K562 (cell line): ENCODE measurements around the gene HDLBP. TPM values are rescaled to one million over a fixed set of nuclear protein-coding genes. Genes with fewer than 3 reads are reported as not detected.

Experiments
- ATAC-seq: fragments of 200-7000 bp; cut with Tn5 transposase; 3 replicates; pipeline ENCODE4 v1.9.1; 2020; ENCODE audit warnings: moderate library complexity
- BruUV-seq: library from RNA; stranded (reverse); fragments of 400-500 nt; replicated peaks from 2 replicates; lab custom pipeline; 2021; lab: Mats Ljungman, UMichigan
- CTCF ChIA-PET: fragments of 300-600 bp; formaldehyde crosslinking; extraction: SDS; loops from one replicate; lab custom pipeline; 2021; ENCODE audit warnings: low intra/inter-chr PET ratio; lab: Yijun Ruan, JAX
- POLR2A ChIA-PET: fragments of 300-600, 350-650 bp; sonication (Branson Sonifier 250); formaldehyde crosslinking; extraction: SDS; loops from one replicate; lab custom pipeline; 2021; ENCODE audit warnings: antibody characterized with exemption, inconsistent platforms; lab: Yijun Ruan, JAX
- DNase-seq, 4 experiments: peaks; one replicate each; pipeline versions ENCODE4 v3.0.0 to v3.0.0-alpha.2; 2011 to 2018; ENCODE audit warnings: low spot score in 3 of 4, mixed read lengths in 3 of 4; ENCODE audit errors: extremely low read depth in 1 of 4
- FAIRE-seq: peaks from 2 replicates; lab custom pipeline; 2011; peaks lifted over from hg19 to GRCh38; lab: Jason Lieb, UNC
- H2AFZ ChIP-seq: 2 replicates; pipeline ENCODE4 v1.6.0; 2011; ENCODE audit warnings: low read depth, low read length, control low read depth, inconsistent platforms
- H3K27ac ChIP-seq: fragments of 200-600 bp; 3 replicates; pipeline ENCODE4 v1.8.0; 2011; ENCODE audit warnings: low read depth, mild to moderate bottlenecking, control low read depth, inconsistent platforms, low read length, moderate library complexity, mixed read lengths; ENCODE audit errors: extremely low read depth
- H3K27me3 ChIP-seq, 2 experiments: fragments of 300-600 bp in 1 of 2; 2 replicates in 1 of 2; 3 replicates in 1 of 2; pipeline versions ENCODE4 v1.6.0 to v1.8.0; 2011; ENCODE audit warnings: inconsistent platforms in 2 of 2, low read length in 2 of 2, mild to moderate bottlenecking in 1 of 2, mixed read lengths in 1 of 2, moderate library complexity in 1 of 2; ENCODE audit not compliant: control insufficient read depth in 2 of 2, insufficient read depth in 2 of 2
- H3K36me3 ChIP-seq: fragments of 300-600 bp; 3 replicates; pipeline ENCODE4 v1.8.0; 2011; ENCODE audit warnings: mild to moderate bottlenecking, low read length, inconsistent platforms; ENCODE audit not compliant: control insufficient read depth, insufficient read depth
- H3K4me1 ChIP-seq, 2 experiments: fragments of 200-600 bp in 1 of 2; replicated peaks in 1 of 2; 2 replicates in 1 of 2; 3 replicates in 1 of 2; pipeline versions ENCODE4 v1.5.1 to v1.8.0; 2011; ENCODE audit warnings: inconsistent platforms in 2 of 2, low read length in 2 of 2, mild to moderate bottlenecking in 1 of 2, mixed read lengths in 1 of 2, moderate library complexity in 1 of 2; ENCODE audit not compliant: control insufficient read depth in 2 of 2, insufficient read depth in 2 of 2
- H3K4me2 ChIP-seq: 2 replicates; pipeline ENCODE4 v1.6.1; 2011; ENCODE audit warnings: low read length, control low read depth, inconsistent platforms, mixed read lengths; ENCODE audit not compliant: insufficient read depth
- H3K4me3 ChIP-seq: fragments of 200-600 bp; sonication (generic), shearing (Covaris generic); 2 replicates; pipeline ENCODE4 v1.5.1; 2016; ENCODE audit warnings: control low read depth, inconsistent platforms
- H3K79me2 ChIP-seq: fragments of 200-600 bp; 3 replicates; pipeline ENCODE4 v1.8.0; 2011; ENCODE audit warnings: low read length, inconsistent platforms; ENCODE audit not compliant: control insufficient read depth, insufficient read depth
- H3K9ac ChIP-seq, 2 experiments: 2 replicates each; pipeline versions ENCODE4 v1.6.0 to v1.6.1; 2011; ENCODE audit warnings: low read depth in 2 of 2, low read length in 2 of 2, control low read depth in 1 of 2, inconsistent platforms in 1 of 2, mild to moderate bottlenecking in 1 of 2, mixed read lengths in 1 of 2; ENCODE audit not compliant: insufficient read depth in 1 of 2
- H3K9me1 ChIP-seq: one replicate; pipeline ENCODE4 v1.6.0; 2011; ENCODE audit warnings: inconsistent platforms, mild to moderate bottlenecking, low read length, moderate library complexity; ENCODE audit not compliant: control insufficient read depth, insufficient read depth
- H3K9me3 ChIP-seq: replicated peaks from 2 replicates; pipeline ENCODE4 v1.5.1; 2011; ENCODE audit warnings: low read depth, low read length, inconsistent platforms; ENCODE audit not compliant: control insufficient read depth, insufficient read depth
- H4K20me1 ChIP-seq: replicated peaks from 2 replicates; pipeline ENCODE4 v1.6.1; 2011; ENCODE audit warnings: low read length, inconsistent platforms, mixed read lengths; ENCODE audit not compliant: control insufficient read depth, insufficient read depth
- CHD4 ChIP-seq: fragments of 200-600 bp; sonication (generic); IDR thresholded peaks from 3 replicates; pipeline ENCODE4 v1.6.1; 2012; ENCODE audit warnings: low read depth, mild to moderate bottlenecking, mixed read lengths, low read length, inconsistent platforms; ENCODE audit not compliant: insufficient read depth, insufficient replicate concordance, poor library complexity, severe bottlenecking
- IFI16 ChIP-seq: fragments of 250-450 bp; sonication (Bioruptor Pico); IDR thresholded peaks from 2 replicates; pipeline ENCODE4 v2.1.2; 2022; ENCODE audit warnings: mild to moderate bottlenecking, inconsistent platforms
- NEUROD1 ChIP-seq: fragments of 150-350 bp; IDR thresholded peaks from 2 replicates; pipeline ENCODE4 v1.6.1; 2014; ENCODE audit warnings: borderline replicate concordance, low read length, low read depth; ENCODE audit not compliant: partially characterized antibody
- POLR3A ChIP-seq: IDR thresholded peaks from 2 replicates; pipeline ENCODE4 v1.6.1; 2011; ENCODE audit warnings: borderline replicate concordance, mild to moderate bottlenecking, moderate library complexity; ENCODE audit not compliant: insufficient read length, insufficient read depth; ENCODE audit errors: extremely low read depth
- RBM39 ChIP-seq: fragments of 200-400 bp; formaldehyde crosslinking; optimal IDR thresholded peaks from 2 replicates; pipeline ENCODE3; 2018; ENCODE audit warnings: low read depth, low read length
- SAFB ChIP-seq: fragments of 200-400 bp; formaldehyde crosslinking; IDR thresholded peaks from 2 replicates; pipeline ENCODE4 v1.6.1; 2017; ENCODE audit warnings: low read depth, low read length, borderline replicate concordance
- ZFP30 ChIP-seq: fragments of 250-450 bp; sonication (Bioruptor Pico); IDR thresholded peaks from 2 replicates; pipeline ENCODE4 v1.8.0; 2022; ENCODE audit warnings: moderate library complexity, mild to moderate bottlenecking, inconsistent platforms, borderline replicate concordance
- WGBS: fragments of 100-300 bp; shearing (Covaris generic); methylation state at CpG from one replicate; pipeline ENCODE4 v1.1.6; 2016; ENCODE audit warnings: low coverage, mixed read lengths; ENCODE audit not compliant: insufficient coverage; ENCODE audit errors: missing lambda C conversion rate; 5-methylcytosine and 5-hydroxymethylcytosine counted together
- in situ Hi-C: fragments of 300-500 bp; cut with MboI; formaldehyde crosslinking; loops from 4 replicates; pipeline ENCODE4 v1.15.0; 2018; ENCODE audit warnings: inconsistent platforms, mixed read lengths
- intact Hi-C: fragments of 100-400 bp; cut with micrococcal nuclease; formaldehyde crosslinking; loops from 2 replicates; pipeline ENCODE4 v1.14.2; 2022
- polyA plus RNA-seq, 8 experiments: library from polyadenylated mRNA; depleted of rRNA in 4 of 8; stranded (reverse) in 5 of 8; unstranded in 3 of 8; fragments of >200 nt; fragmentation: Nextera tagmentation in 2 of 8; fragmentation: Illumina TruSeq in 1 of 8; extraction: Ambion mirVana in 2 of 8; extraction: Trizol in 1 of 8; gene quantifications; 2 replicates each; pipeline versions ENCODE4 v1.2.1 to v1.2.3, GENCODE V29; 2011 to 2014; ENCODE audit warnings: inconsistent platforms in 1 of 8, missing spikeins in 1 of 8
- total RNA-seq, 7 experiments: library from RNA; depleted of rRNA in 6 of 7; stranded (reverse); fragments of >200 nt in 6 of 7; fragmentation: Illumina TruSeq in 2 of 7; extraction: Trizol in 2 of 7; gene quantifications; 2 replicates each; pipeline versions ENCODE4 v1.2.1 to v1.2.3, GENCODE V29; 2011 to 2021; ENCODE audit warnings: low replicate concordance in 1 of 7

The HDLBP gene
- total and polyA plus RNA-seq, 9 of the 15 experiments (the other 6 are each of a cell fraction or from before 2014, with no cell fraction given) = 24.4 to 378 (median 146) TPM

DNA sequence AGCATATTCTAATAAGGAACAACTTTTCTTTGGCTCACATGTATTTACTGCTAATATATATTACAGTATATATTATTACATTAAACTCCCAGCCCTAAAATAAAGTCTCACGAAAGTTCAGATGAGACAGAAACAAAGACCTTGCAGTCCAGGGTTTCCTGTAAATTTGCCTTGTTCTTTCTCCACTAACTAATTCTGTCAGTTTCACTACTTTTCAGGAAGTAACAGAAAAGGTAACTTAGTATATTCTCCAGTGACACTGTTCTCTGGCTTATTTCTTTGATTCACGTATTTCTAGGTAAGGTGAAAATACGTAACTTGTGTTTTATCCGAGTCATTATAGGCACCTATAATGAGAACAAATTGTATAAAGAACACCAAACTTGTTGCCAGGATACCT is 35.2 kb downstream of the HDLBP start:
- Histone ChIP-seq H3K36me3 (peaks cover 7% of the 10 kb centered on the region; the same call in 1 of the 3 replicates), H3K27me3 (no peaks in the 10 kb centered on the region), H3K4me1 (peaks cover 4 to 24% of the 10 kb centered on the region in 2 experiments; a peak in 3 of 5 replicates), H2AFZ (no peak overlapping the region), H3K9me1 (no peaks in the 10 kb centered on the region), H3K79me2 (peaks cover 93% of the 10 kb centered on the region), H3K27ac (0 out of 3 replicates have a peak overlapping the region, but pooled peaks have one; percentile 28), H3K9ac (0 out of 4 replicates have a peak overlapping the region, but pooled peaks of 1 of the 2 experiments have one; percentile 41), H3K9me3 (no peaks in the 10 kb centered on the region), H3K4me3 (no peak overlapping the region), H4K20me1 (peaks cover 4% of the 10 kb centered on the region; the same call in 1 of the 2 replicates), H3K4me2 (no peak overlapping the region)
- TF ChIP-seq POLR3A (no peak), NEUROD1 (no peak), ZFP30 (no peak), CHD4 (no peak), SAFB (no peak), IFI16 (no peak), RBM39 (no peak)
- ATAC-seq (no peak), FAIRE-seq (no peak), DNase-seq (no peak)
- whole genome bisulfite sequencing = 91% methylated on average over 4 of the region's 4 CpGs
- no TSS peak for BruUV-seq
- CTCF ChIA-PET = no interaction called here
- POLR2A ChIA-PET = interaction anchor here (0.9 kb wide), 1 partner anchor 47 kb away, joined by 3 read pairs; no protein-coding TSS in a partner anchor
- in situ Hi-C loops = no loop called here
- intact Hi-C loops = no loop called here
